ENCODE data around the gene IRX2. TPM values are rescaled to one million over a fixed set of nuclear protein-coding genes. Genes with fewer than 3 reads are reported as not detected.

IRX2 gene
- total RNA-seq: 1 to 10 TPM in 1 of 4 donors, not detected in 3; 2.4 TPM

- H3K36me3 ChIP-seq: no peaks in the 10 kb centered on the region
- DNase-seq: peak in 1 of 2 donors; percentile 14
- ATAC-seq: peak; percentile 41 to 79
- peak within 1 kb of the TSS in 1 of 4 donors; percentile 27 for H3K27ac ChIP-seq
- intact Hi-C loops (cut with DNase I; ENCODE audit: low total_unique reads) (no loop called here), in situ Hi-C loops (cut with MboI; ENCODE audit: low sequenced_read_pairs in 4 of 4) (no loop called here)
- H3K9me3 ChIP-seq: no peaks in the 10 kb centered on the region
- H3K27me3 ChIP-seq: peaks cover 69 to 83% (median 82%) of the 10 kb centered on the region in 3 donors
- peaks cover 0 to 6% of the 10 kb centered on the region in 2 donors for H3K4me1 ChIP-seq
- peak within 1 kb of the TSS; percentile 22 to 40 (median 30) for H3K4me3 ChIP-seq
- TF ChIP-seq CTCF (IDR thresholded peaks at IDR 0.05 in 4 of 5, conservative IDR thresholded peaks at IDR 0.05 in 1 of 5) (no peak), POLR2A (IDR thresholded peaks at IDR 0.05) (no peak)
These were observed at the start of gene IRX2 for GRCh38 chr5:2751592-2752021. Gene IRX2 (minus strand): TSS chr5:2751677. CDS start chr5:2751413, 264 bp downstream.

GRCh38 chr5:2800035-2800434 lies 48.6 kb upstream of the IRX2 start:
- in situ Hi-C loops (cut with MboI; ENCODE audit: low sequenced_read_pairs in 4 of 4) (no loop called here), intact Hi-C loops (cut with DNase I; ENCODE audit: low total_unique reads) (no loop called here)
- DNase-seq (no peak), ATAC-seq (no peak)
- Histone ChIP-seq H3K9me3 (no peaks in the 10 kb centered on the region), H3K27me3 (no peaks in the 10 kb centered on the region), H3K4me1 (no peaks in the 10 kb centered on the region), H3K4me3 (no peak overlapping the region), H3K36me3 (no peaks in the 10 kb centered on the region), H3K27ac (no peak overlapping the region)
- no peak for TF ChIP-seq POLR2A (IDR thresholded peaks at IDR 0.05)
- no peak for TF ChIP-seq CTCF (IDR thresholded peaks at IDR 0.05 in 4 of 5, conservative IDR thresholded peaks at IDR 0.05 in 1 of 5)

- Histone ChIP-seq H3K9me3 (no peaks in the 10 kb centered on the region), H3K27ac (no peak overlapping the region), H3K4me3 (no peak overlapping the region), H3K36me3 (no peaks in the 10 kb centered on the region), H3K27me3 (no peaks in the 10 kb centered on the region), H3K4me1 (no peaks in the 10 kb centered on the region)
- intact Hi-C loops (cut with DNase I; ENCODE audit: low total_unique reads): no loop called here
- TF ChIP-seq POLR2A (IDR thresholded peaks at IDR 0.05): no peak
- TF ChIP-seq CTCF (IDR thresholded peaks at IDR 0.05 in 4 of 5, conservative IDR thresholded peaks at IDR 0.05 in 1 of 5): no peak
- in situ Hi-C loops (cut with MboI; ENCODE audit: low sequenced_read_pairs in 4 of 4): no loop called here
- ATAC-seq (no peak), DNase-seq (no peak)
These were observed 46.5 kb upstream of the IRX2 start for GRCh38 chr5:2797981-2798380.

GRCh38 chr5:2797160-2797559 lies 45.7 kb upstream of the IRX2 start:
- Histone ChIP-seq H3K4me3 (no peak overlapping the region), H3K4me1 (no peaks in the 10 kb centered on the region), H3K36me3 (no peaks in the 10 kb centered on the region), H3K9me3 (no peaks in the 10 kb centered on the region), H3K27me3 (no peaks in the 10 kb centered on the region), H3K27ac (no peak overlapping the region)
- no peak for TF ChIP-seq CTCF (IDR thresholded peaks at IDR 0.05 in 4 of 5, conservative IDR thresholded peaks at IDR 0.05 in 1 of 5)
- TF ChIP-seq POLR2A (IDR thresholded peaks at IDR 0.05): no peak
- in situ Hi-C loops (cut with MboI; ENCODE audit: low sequenced_read_pairs in 4 of 4) (no loop called here), intact Hi-C loops (cut with DNase I; ENCODE audit: low total_unique reads) (no loop called here)
- DNase-seq (no peak), ATAC-seq (no peak)

GRCh38 chr5:2783223-2783622 lies 31.7 kb upstream of the IRX2 start:
- Histone ChIP-seq H3K36me3 (no peaks in the 10 kb centered on the region), H3K27ac (no peak overlapping the region), H3K27me3 (no peaks in the 10 kb centered on the region), H3K4me3 (no peak overlapping the region), H3K4me1 (no peaks in the 10 kb centered on the region), H3K9me3 (peaks cover 0 to 5% (median 0%) of the 10 kb centered on the region in 3 donors)
- TF ChIP-seq CTCF (IDR thresholded peaks at IDR 0.05 in 4 of 5, conservative IDR thresholded peaks at IDR 0.05 in 1 of 5) (no peak), POLR2A (IDR thresholded peaks at IDR 0.05) (no peak)
- ATAC-seq: no peak
- in situ Hi-C loops (cut with MboI; ENCODE audit: low sequenced_read_pairs in 4 of 4): no loop called here
- no peak for DNase-seq
- intact Hi-C loops (cut with DNase I; ENCODE audit: low total_unique reads): no loop called here
